ENCODE data around the gene TGFA.

GRCh38 chr2:70508711-70509462, 44.7 kb downstream of the TGFA start:
- TF ChIP-seq, protein P1, sequence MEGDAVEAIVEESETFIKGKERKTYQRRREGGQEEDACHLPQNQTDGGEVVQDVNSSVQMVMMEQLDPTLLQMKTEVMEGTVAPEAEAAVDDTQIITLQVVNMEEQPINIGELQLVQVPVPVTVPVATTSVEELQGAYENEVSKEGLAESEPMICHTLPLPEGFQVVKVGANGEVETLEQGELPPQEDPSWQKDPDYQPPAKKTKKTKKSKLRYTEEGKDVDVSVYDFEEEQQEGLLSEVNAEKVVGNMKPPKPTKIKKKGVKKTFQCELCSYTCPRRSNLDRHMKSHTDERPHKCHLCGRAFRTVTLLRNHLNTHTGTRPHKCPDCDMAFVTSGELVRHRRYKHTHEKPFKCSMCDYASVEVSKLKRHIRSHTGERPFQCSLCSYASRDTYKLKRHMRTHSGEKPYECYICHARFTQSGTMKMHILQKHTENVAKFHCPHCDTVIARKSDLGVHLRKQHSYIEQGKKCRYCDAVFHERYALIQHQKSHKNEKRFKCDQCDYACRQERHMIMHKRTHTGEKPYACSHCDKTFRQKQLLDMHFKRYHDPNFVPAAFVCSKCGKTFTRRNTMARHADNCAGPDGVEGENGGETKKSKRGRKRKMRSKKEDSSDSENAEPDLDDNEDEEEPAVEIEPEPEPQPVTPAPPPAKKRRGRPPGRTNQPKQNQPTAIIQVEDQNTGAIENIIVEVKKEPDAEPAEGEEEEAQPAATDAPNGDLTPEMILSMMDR (conservative IDR thresholded peaks at IDR 0.05; ENCODE audit: low read length) = no peak
- no peak for TF ChIP-seq EZH2phosphoT487 (IDR thresholded peaks at IDR 0.05; ENCODE audit: borderline replicate concordance, low read depth, low read length)
